OCI-M1 (cell line): ENCODE data around the gene GOLGA8J.
"Not testable (repeated sequence)": the region's sequence is repeated elsewhere in the genome, so short reads cannot be mapped to it uniquely, and the experiment has no call there.

Experiments
- DNase-seq: peaks from one replicate; lab custom pipeline; 2025; lab: John Stamatoyannopoulos, UW

Gene GOLGA8J

DNA sequence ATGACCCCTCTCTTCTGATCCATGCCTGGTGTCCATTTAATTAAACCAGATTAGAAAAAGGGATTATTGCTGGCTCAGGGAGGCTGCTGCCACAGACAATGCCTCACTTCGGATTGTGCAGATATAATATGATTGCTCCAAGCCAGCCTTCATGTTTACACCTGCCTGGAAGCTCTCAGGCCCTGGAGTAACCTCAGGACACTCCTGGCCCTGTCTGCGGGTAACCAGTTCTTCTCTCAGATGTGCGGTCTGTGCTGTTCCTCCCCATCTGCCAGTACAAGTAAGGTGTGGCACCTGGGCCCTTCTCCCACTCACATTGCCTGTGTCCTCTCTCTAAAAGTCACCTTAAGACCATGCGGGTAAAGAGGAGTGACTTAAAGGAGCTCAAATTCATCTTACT, 8.8 kb upstream of the GOLGA8J start:
- DNase-seq = no peak

GRCh38 chr15:30080816-30081215, 1.9 kb upstream of the GOLGA8J start:
- DNase-seq = not testable (repeated sequence)

DNA sequence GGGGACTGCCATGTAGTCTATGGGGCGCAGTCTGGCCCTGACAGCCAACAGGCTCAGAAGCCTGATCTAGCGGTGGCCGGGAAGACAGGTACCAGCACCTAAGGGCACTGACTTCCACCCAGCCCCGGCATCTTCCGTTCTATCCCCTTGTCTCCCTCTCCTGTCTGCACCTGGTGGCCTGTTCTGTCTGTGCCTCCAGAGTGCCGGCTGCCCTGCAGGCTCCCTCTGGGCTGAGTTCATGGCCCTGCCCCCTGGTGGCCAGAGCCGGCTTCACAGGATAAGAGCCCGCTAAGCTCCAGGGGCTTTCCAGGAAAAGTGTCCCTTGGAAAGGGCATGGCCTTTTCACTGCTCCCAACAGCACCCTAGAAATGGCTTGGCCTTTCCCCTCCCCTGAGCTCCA, 15.1 kb downstream of the GOLGA8J start:
- DNase-seq = not testable (repeated sequence)

DNA sequence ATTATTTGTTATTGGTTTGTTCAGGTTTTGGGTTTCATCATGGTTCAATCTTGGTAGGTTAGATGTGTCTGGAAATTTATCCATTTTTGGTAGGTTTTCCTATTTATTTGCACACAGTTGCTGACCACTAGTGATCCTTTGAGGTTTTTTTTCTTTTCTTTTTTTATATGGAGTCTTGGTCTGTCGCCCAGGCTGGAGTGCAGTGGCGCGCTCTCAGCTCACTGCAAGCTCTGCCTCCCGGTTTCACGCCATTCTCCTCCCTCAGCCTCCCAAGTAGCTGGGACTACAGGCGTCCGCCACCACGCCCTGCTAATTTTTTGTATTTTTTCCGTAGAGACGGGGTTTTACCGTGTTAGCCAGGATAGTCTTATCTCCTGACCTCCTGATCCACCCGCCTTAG, 20.1 kb downstream of the GOLGA8J start:
- not testable (repeated sequence) for DNase-seq

DNA sequence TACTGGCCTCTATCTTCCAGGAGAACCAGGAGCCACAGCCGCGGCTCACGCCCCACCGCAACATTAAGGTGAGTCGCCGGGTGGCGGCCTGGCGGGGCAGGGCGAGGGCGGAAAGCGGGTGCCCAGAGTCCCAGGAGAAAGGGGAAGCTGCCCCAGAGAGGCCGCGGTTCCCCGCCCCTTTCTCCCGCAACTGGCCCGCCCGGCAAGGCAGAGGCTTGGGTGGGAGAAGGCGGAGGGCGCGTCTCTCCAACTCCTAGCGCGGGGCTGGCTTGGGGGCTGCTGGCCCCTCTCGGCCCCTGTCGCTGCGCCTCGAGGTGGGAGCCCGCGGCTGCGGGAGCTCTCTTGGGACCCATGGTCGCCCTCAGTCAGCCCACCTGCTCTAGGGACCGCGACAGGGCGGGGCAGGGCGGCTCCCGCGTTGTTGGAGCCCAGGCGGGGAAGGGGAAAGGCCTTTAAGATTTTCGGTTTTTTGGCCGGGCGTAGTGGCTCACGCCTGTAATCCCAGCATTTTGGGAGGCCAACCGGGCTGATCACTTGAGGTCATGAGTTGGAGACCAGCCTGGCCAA, 21.3 kb downstream of the GOLGA8J start:
- not testable (repeated sequence) for DNase-seq

DNA sequence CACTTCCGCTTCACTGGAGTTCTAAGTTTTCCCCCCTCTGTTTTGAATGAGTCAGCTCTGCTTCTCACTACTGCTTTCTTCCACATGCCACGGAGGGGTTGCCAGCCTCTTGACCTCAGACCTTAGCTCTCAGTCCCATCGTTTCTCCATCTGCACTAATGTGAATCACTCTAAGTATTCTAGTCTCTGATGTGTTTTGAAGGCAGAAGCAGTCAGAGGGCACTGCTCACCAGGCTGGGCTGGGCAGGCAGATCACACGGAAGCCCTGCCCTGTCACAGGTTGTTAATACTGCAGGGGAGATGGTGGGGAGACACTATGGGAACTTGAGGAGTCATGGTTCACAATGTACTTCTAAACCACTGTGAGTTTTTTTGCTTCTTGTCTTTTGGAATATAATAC, 27.8 kb downstream of the GOLGA8J start:
- not testable (repeated sequence) for DNase-seq

DNA sequence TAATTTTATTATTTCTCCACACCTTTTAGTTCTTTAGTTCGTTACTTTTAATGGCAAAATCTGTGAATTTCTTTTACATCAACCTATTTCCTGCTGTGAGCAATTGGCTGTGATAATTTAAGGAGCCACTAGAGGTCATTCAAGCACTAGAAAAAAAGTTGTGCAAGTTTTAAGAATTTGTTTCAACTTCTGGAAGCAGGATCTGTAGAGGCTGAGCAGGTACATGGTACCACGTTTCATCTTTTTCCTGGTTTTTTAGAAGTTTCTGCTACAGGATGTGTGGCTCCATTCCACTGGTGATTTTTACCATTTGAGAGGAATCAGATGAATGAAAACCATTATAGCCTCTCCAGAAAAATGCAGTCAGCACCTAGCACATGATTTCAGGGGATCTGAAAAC, 47.3 kb downstream of the GOLGA8J start:
- DNase-seq = not testable (repeated sequence)

DNA sequence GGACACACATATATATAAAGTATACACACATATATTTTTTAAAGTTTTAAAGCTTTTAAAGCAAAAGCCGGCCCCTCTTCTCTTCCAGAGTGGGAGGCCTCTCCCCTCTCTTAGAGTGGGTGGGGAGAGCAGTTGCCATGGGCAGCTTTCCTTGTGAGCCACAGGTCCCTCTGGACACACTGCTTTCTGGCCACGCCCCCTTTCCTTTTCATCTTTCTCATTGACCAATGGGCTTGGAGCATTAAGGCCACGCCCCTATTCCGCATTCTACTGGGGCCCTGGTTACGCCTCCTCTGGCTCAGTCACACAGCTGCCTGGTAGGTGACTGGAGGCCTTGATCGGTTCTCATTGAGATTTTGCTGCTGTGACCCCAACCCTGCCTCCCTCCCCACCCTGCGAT, 52.0 kb downstream of the GOLGA8J start, which contains the start of gene GOLGA8T:
Gene GOLGA8T, plus strand, starts transcription at position 301 of the 400 bp plus-strand sequence. Its CDS starts 98 bp downstream, at position 399.
- DNase-seq = not testable (repeated sequence)
